CD14-positive monocyte (primary cell): ENCODE results near the gene PLPP7. TPM values are rescaled to one million over a fixed set of nuclear protein-coding genes. Genes with fewer than 3 reads are reported as not detected.
A peak's percentile ranks its signal among the peaks of the same experiment; 100 is the strongest.

Experiments used
- DNase-seq, 3 donors: peaks; one replicate each; pipeline ENCODE4 v3.0.0-alpha.2; 2011 to 2022
- H2AFZ ChIP-seq: 2 replicates; pipeline ENCODE4 v1.6.0; 2012; ENCODE audit warnings: mild to moderate bottlenecking, low read depth, low read length, inconsistent platforms; ENCODE audit not compliant: insufficient read depth, poor library complexity, severe bottlenecking
- H3K27ac ChIP-seq, 2 donors: 1 replicate in 1 of 2; 2 replicates in 1 of 2; pipeline ENCODE4 v1.5.1; 2012 to 2013; ENCODE audit warnings: low read length in 2 of 2, control low read depth in 1 of 2, inconsistent platforms in 1 of 2, low read depth in 1 of 2, mild to moderate bottlenecking in 1 of 2
- H3K27me3 ChIP-seq, 2 donors: one replicate each; pipeline versions ENCODE4 v1.6.0 to v1.6.1; 2011 to 2013; ENCODE audit warnings: low read length in 2 of 2; ENCODE audit not compliant: control insufficient read depth in 2 of 2, insufficient read depth in 2 of 2
- H3K36me3 ChIP-seq, 2 donors: replicated peaks in 1 of 2; 1 replicate in 1 of 2; 2 replicates in 1 of 2; pipeline versions ENCODE4 v1.5.1 to v1.6.1; 2012 to 2013; ENCODE audit warnings: low read length in 2 of 2, control low read depth in 1 of 2, inconsistent platforms in 1 of 2, mild to moderate bottlenecking in 1 of 2; ENCODE audit not compliant: insufficient read depth in 2 of 2, control insufficient read depth in 1 of 2
- H3K4me1 ChIP-seq, 2 donors: 1 replicate in 1 of 2; 2 replicates in 1 of 2; pipeline versions ENCODE4 v1.5.1 to v1.6.1; 2012 to 2013; ENCODE audit warnings: low read length in 2 of 2, control low read depth in 1 of 2, inconsistent platforms in 1 of 2, mild to moderate bottlenecking in 1 of 2, moderate library complexity in 1 of 2; ENCODE audit not compliant: insufficient read depth in 2 of 2, control insufficient read depth in 1 of 2
- H3K4me2 ChIP-seq: replicated peaks from 2 replicates; pipeline ENCODE3; 2012; ENCODE audit warnings: low read length, moderate library complexity, mild to moderate bottlenecking; ENCODE audit not compliant: poor library complexity, severe bottlenecking; ENCODE audit errors: extremely low read depth
- H3K4me3 ChIP-seq, 3 experiments: fragments of 200-600 bp in 1 of 3; sonication (generic) in 1 of 3; replicated peaks in 1 of 3; 1 replicate in 2 of 3; 2 replicates in 1 of 3; pipeline ENCODE4 v1.5.1; 2011 to 2013; ENCODE audit warnings: low read length in 3 of 3, mild to moderate bottlenecking in 3 of 3, control low read depth in 2 of 3, low read depth in 2 of 3, inconsistent platforms in 1 of 3, moderate library complexity in 1 of 3
- H3K79me2 ChIP-seq: 2 replicates; pipeline ENCODE4 v1.6.0; 2012; ENCODE audit warnings: mild to moderate bottlenecking, control low read depth, inconsistent platforms, low read length, moderate library complexity; ENCODE audit not compliant: insufficient read depth
- H3K9ac ChIP-seq: 2 replicates; pipeline ENCODE4 v1.6.0; 2017; ENCODE audit warnings: low read length, mild to moderate bottlenecking; ENCODE audit not compliant: insufficient read depth, poor library complexity, severe bottlenecking
- H3K9me3 ChIP-seq, 2 donors: replicated peaks in 1 of 2; 1 replicate in 1 of 2; 2 replicates in 1 of 2; pipeline versions ENCODE4 v1.5.1 to v1.6.1; 2012 to 2013; ENCODE audit warnings: low read length in 2 of 2, control low read depth in 1 of 2; ENCODE audit not compliant: control insufficient read depth in 1 of 2, insufficient read depth in 1 of 2
- H4K20me1 ChIP-seq: 2 replicates; pipeline ENCODE4 v1.6.0; 2012; ENCODE audit warnings: mild to moderate bottlenecking, low read length, control low read depth, moderate library complexity; ENCODE audit not compliant: insufficient read depth
- H3K27ac Mint-ChIP-seq, 7 donors: one replicate each; pipeline ENCODE4 v1.8.0; 2020; ENCODE audit warnings: mild to moderate bottlenecking in 7 of 7, mixed read lengths in 7 of 7, moderate library complexity in 6 of 7, inconsistent platforms in 2 of 7
- H3K27me3 Mint-ChIP-seq, 3 donors: one replicate each; pipeline ENCODE4 v1.8.0; 2021 to 2022; ENCODE audit warnings: low read depth in 3 of 3, mild to moderate bottlenecking in 3 of 3, mixed read lengths in 3 of 3, moderate library complexity in 3 of 3, inconsistent platforms in 1 of 3
- H3K36me3 Mint-ChIP-seq, 2 donors: one replicate each; pipeline ENCODE4 v1.8.0; 2020; ENCODE audit warnings: mixed read lengths in 2 of 2, inconsistent platforms in 1 of 2, mild to moderate bottlenecking in 1 of 2
- H3K4me1 Mint-ChIP-seq: one replicate; pipeline ENCODE4 v1.8.0; 2020; ENCODE audit warnings: mild to moderate bottlenecking, mixed read lengths
- H3K4me3 Mint-ChIP-seq, 2 donors: one replicate each; pipeline ENCODE4 v1.8.0; 2020; ENCODE audit warnings: mild to moderate bottlenecking in 2 of 2, mixed read lengths in 2 of 2, moderate library complexity in 1 of 2
- H3K9me3 Mint-ChIP-seq, 7 donors: one replicate each; pipeline ENCODE4 v1.8.0; 2020 to 2022; ENCODE audit warnings: mixed read lengths in 7 of 7, mild to moderate bottlenecking in 6 of 7, moderate library complexity in 6 of 7, inconsistent platforms in 2 of 7
- WGBS: methylation state at CpG from one replicate; pipeline ENCODE4 v1.1.5; 2013; ENCODE audit warnings: missing lambda C conversion rate; ENCODE audit not compliant: insufficient coverage; 5-methylcytosine and 5-hydroxymethylcytosine counted together
- intact Hi-C, 2 donors: fragments of 100-400 bp; cut with micrococcal nuclease; formaldehyde crosslinking; loops; one replicate each; pipeline versions ENCODE4 v1.15.0 to v1.15.1; 2023
- polyA plus RNA-seq, 3 donors: library from polyadenylated mRNA; depleted of rRNA in 1 of 3; unstranded in 2 of 3; stranded (reverse) in 1 of 3; fragments of 300-500 nt in 2 of 3; fragments of >200 nt in 1 of 3; fragmentation: Illumina TruSeq in 2 of 3; gene quantifications; 1 replicate in 2 of 3; 2 replicates in 1 of 3; pipeline ENCODE4 v1.2.3, GENCODE V29; 2012 to 2021
- TF ChIP-seq, protein P1 (sequence below): fragments of 200-600 bp; IDR thresholded peaks from one replicate; pipeline ENCODE4 v1.8.0; 2022; ENCODE audit warnings: antibody characterized with exemption, mild to moderate bottlenecking

PLPP7 gene
- polyA plus RNA-seq, 3 donors, result 1.1 to 3.1 (median 1.5) TPM

- peak overlapping the region in 3 of 7 donors; percentile 40 to 56 (median 53) for H3K27ac Mint-ChIP-seq
- H3K9me3 Mint-ChIP-seq, result peaks cover 0 to 8% (median 2%) of the 10 kb centered on the region in 7 donors
- peaks cover 0 to 11% of the 10 kb centered on the region in 2 donors for H3K36me3 Mint-ChIP-seq
- peaks cover 0 to 7% of the 10 kb centered on the region in 2 donors for H3K9me3 ChIP-seq
- H3K4me1 ChIP-seq, result peaks cover 32 to 38% of the 10 kb centered on the region in 2 donors
- intact Hi-C loops, result loop anchor here (5.0 to 10.0 kb wide), 4 partner anchors 43 to 1075 kb away; partner anchors contain the start of genes PRRC2B (in 1 of the 2) and SETX (in 1 of the 2)
- 42% methylated on average over 9 of the region's 19 CpGs for WGBS
- H3K27ac ChIP-seq, result no peak overlapping the region
- TF ChIP-seq, protein P1, sequence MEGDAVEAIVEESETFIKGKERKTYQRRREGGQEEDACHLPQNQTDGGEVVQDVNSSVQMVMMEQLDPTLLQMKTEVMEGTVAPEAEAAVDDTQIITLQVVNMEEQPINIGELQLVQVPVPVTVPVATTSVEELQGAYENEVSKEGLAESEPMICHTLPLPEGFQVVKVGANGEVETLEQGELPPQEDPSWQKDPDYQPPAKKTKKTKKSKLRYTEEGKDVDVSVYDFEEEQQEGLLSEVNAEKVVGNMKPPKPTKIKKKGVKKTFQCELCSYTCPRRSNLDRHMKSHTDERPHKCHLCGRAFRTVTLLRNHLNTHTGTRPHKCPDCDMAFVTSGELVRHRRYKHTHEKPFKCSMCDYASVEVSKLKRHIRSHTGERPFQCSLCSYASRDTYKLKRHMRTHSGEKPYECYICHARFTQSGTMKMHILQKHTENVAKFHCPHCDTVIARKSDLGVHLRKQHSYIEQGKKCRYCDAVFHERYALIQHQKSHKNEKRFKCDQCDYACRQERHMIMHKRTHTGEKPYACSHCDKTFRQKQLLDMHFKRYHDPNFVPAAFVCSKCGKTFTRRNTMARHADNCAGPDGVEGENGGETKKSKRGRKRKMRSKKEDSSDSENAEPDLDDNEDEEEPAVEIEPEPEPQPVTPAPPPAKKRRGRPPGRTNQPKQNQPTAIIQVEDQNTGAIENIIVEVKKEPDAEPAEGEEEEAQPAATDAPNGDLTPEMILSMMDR, result no peak
- no peak overlapping the region for H2AFZ ChIP-seq
- H3K4me3 ChIP-seq, result no peak overlapping the region
- no peak overlapping the region for H3K9ac ChIP-seq
- H3K36me3 ChIP-seq, result no peaks in the 10 kb centered on the region
- peaks cover 37% of the 10 kb centered on the region for H3K4me1 Mint-ChIP-seq
- H4K20me1 ChIP-seq, result peaks cover 11% of the 10 kb centered on the region
- peaks cover 32 to 41% (median 39%) of the 10 kb centered on the region in 3 donors for H3K27me3 Mint-ChIP-seq
- no peak overlapping the region for H3K4me2 ChIP-seq
- H3K79me2 ChIP-seq, result peaks cover 26% of the 10 kb centered on the region
- DNase-seq, result peak; percentile 71 to 87 (median 74)
- peaks cover 7 to 35% of the 10 kb centered on the region in 2 donors for H3K27me3 ChIP-seq
- peak overlapping the region; percentile 57 to 60 for H3K4me3 Mint-ChIP-seq
These were observed 9.5 kb upstream of the PLPP7 start for GRCh38 chr9:131279863-131280570.

GRCh38 chr9:131280660-131281059 is 8.9 kb upstream of the PLPP7 start:
- Mint-ChIP-seq H3K4me1 (peaks cover 37% of the 10 kb centered on the region), H3K9me3 (peaks cover 0 to 10% (median 2%) of the 10 kb centered on the region in 7 donors), H3K4me3 (peak overlapping the region in 1 of 2 donors; percentile 71), H3K27me3 (peaks cover 35 to 41% (median 39%) of the 10 kb centered on the region in 3 donors), H3K27ac (peak overlapping the region in 3 of 7 donors; percentile 40 to 56 (median 53)), H3K36me3 (peaks cover 0 to 11% of the 10 kb centered on the region in 2 donors)
- TF ChIP-seq, protein P1, result no peak
- Histone ChIP-seq H2AFZ (no peak overlapping the region), H3K4me1 (peaks cover 32 to 38% of the 10 kb centered on the region in 2 donors), H3K4me2 (no peak overlapping the region), H3K79me2 (peaks cover 19% of the 10 kb centered on the region), H3K4me3 (no peak overlapping the region), H3K27me3 (peaks cover 7 to 35% of the 10 kb centered on the region in 2 donors), H3K36me3 (no peaks in the 10 kb centered on the region), H4K20me1 (peaks cover 4% of the 10 kb centered on the region), H3K9ac (no peak overlapping the region), H3K9me3 (peaks cover 0 to 7% of the 10 kb centered on the region in 2 donors), H3K27ac (no peak overlapping the region)
- intact Hi-C loops, result no loop called here
- 100% methylated on average over 1 of the region's 3 CpGs for WGBS
- no peak for DNase-seq
